Keratinocyte (primary cell): ENCODE measurements around the gene TAF6. TPM values are rescaled to one million over a fixed set of nuclear protein-coding genes. Genes with fewer than 3 reads are reported as not detected.
"Not testable (repeated sequence)": the region's sequence is repeated elsewhere in the genome, so short reads cannot be mapped to it uniquely, and the experiment has no call there.

ENCODE experiments used
- DNase-seq: peaks from one replicate; pipeline ENCODE4 v3.0.0-alpha.2; 2011; ENCODE audit warnings: low read depth, missing footprints, low spot score
- FAIRE-seq: peaks from 2 replicates; lab custom pipeline; 2011; peaks lifted over from hg19 to GRCh38; lab: Jason Lieb, UNC
- H2AFZ ChIP-seq: 2 replicates; pipeline ENCODE4 v1.6.0; 2012; ENCODE audit warnings: low read length, control low read depth, inconsistent platforms; ENCODE audit not compliant: control insufficient read depth
- H3K27ac ChIP-seq: 2 replicates; pipeline ENCODE4 v1.5.1; 2011; ENCODE audit warnings: low read length; ENCODE audit not compliant: control insufficient read depth, insufficient read depth
- H3K27me3 ChIP-seq: 3 replicates; pipeline ENCODE4 v1.6.0; 2011; ENCODE audit warnings: low read length; ENCODE audit not compliant: control insufficient read depth, insufficient read depth; ENCODE audit errors: extremely low read depth
- H3K36me3 ChIP-seq, 2 experiments: 2 replicates in 1 of 2; 3 replicates in 1 of 2; pipeline ENCODE4 v1.5.1; 2011; ENCODE audit warnings: low read length in 2 of 2, mild to moderate bottlenecking in 1 of 2; ENCODE audit not compliant: control insufficient read depth in 2 of 2, insufficient read depth in 2 of 2; ENCODE audit errors: extremely low read depth in 1 of 2
- H3K4me1 ChIP-seq: 3 replicates; pipeline ENCODE4 v1.5.1; 2011; ENCODE audit warnings: low read length; ENCODE audit not compliant: control insufficient read depth, insufficient read depth; ENCODE audit errors: extremely low read depth
- H3K4me2 ChIP-seq: 3 replicates; pipeline ENCODE4 v1.6.0; 2011; ENCODE audit warnings: low read depth, low read length; ENCODE audit not compliant: control insufficient read depth, insufficient read depth; ENCODE audit errors: extremely low read depth
- H3K4me3 ChIP-seq, 3 experiments: fragments of 200-600 bp in 1 of 3; sonication (generic) in 1 of 3; 2 replicates in 2 of 3; 3 replicates in 1 of 3; pipeline ENCODE4 v1.5.1; 2011 to 2016; ENCODE audit warnings: low read length in 3 of 3, mild to moderate bottlenecking in 3 of 3, control low read depth in 2 of 3, inconsistent platforms in 1 of 3, low read depth in 1 of 3, mixed read lengths in 1 of 3, mixed run types in 1 of 3, moderate library complexity in 1 of 3; ENCODE audit not compliant: control insufficient read depth in 2 of 3, insufficient read depth in 2 of 3; ENCODE audit errors: extremely low read depth in 1 of 3
- H3K79me2 ChIP-seq: 2 replicates; pipeline ENCODE4 v1.6.0; 2012; ENCODE audit warnings: low read length; ENCODE audit not compliant: control insufficient read depth, insufficient read depth
- H3K9ac ChIP-seq: 3 replicates; pipeline ENCODE4 v1.6.0; 2011; ENCODE audit warnings: low read length; ENCODE audit not compliant: control insufficient read depth, insufficient read depth; ENCODE audit errors: extremely low read depth
- H3K9me1 ChIP-seq: 3 replicates; pipeline ENCODE4 v1.6.0; 2011; ENCODE audit warnings: low read length; ENCODE audit not compliant: control insufficient read depth, insufficient read depth; ENCODE audit errors: extremely low read depth
- H3K9me3 ChIP-seq: 2 replicates; pipeline ENCODE4 v1.5.1; 2012; ENCODE audit warnings: low read depth, low read length; ENCODE audit not compliant: control insufficient read depth
- H4K20me1 ChIP-seq: 3 replicates; pipeline ENCODE4 v1.6.0; 2011; ENCODE audit warnings: low read length; ENCODE audit not compliant: control insufficient read depth, insufficient read depth; ENCODE audit errors: extremely low read depth
- CTCF ChIP-seq, 3 experiments: IDR thresholded peaks in 1 of 3; conservative IDR thresholded peaks in 1 of 3; optimal IDR thresholded peaks in 1 of 3; 2 replicates in 2 of 3; 3 replicates in 1 of 3; pipeline versions ENCODE3 to v1.5.1; 2011; ENCODE audit warnings: low read length in 3 of 3, mild to moderate bottlenecking in 3 of 3, moderate library complexity in 2 of 3, control low read depth in 1 of 3, inconsistent platforms in 1 of 3; ENCODE audit not compliant: insufficient read depth in 2 of 3; ENCODE audit errors: extremely low read depth in 1 of 3
- EZH2 ChIP-seq: IDR thresholded peaks from one replicate; pipeline ENCODE4 v1.6.1; 2012; ENCODE audit warnings: inconsistent platforms, mild to moderate bottlenecking, low read length, moderate library complexity
- dilution Hi-C: fragments of 300-500 bp; cut with MboI; formaldehyde crosslinking; loops from one replicate; pipeline ENCODE4 v1.7.0; 2020; ENCODE audit warnings: low sequenced_read_pairs; ENCODE audit not compliant: extremely low pct_ligation_motif_present
- polyA plus RNA-seq, 5 experiments: library from polyadenylated mRNA; depleted of rRNA in 3 of 5; stranded (reverse) in 3 of 5; stranded (forward) in 1 of 5; unstranded in 1 of 5; fragments of >200 nt; gene quantifications; 1 replicate in 1 of 5; 2 replicates in 3 of 5; 3 replicates in 1 of 5; pipeline versions ENCODE4 v1.2.1 to v1.2.3, GENCODE V29; 2011 to 2012; ENCODE audit warnings: missing spikeins in 2 of 5, low read depth in 1 of 5, low replicate concordance in 1 of 5

TAF6 gene
- polyA plus RNA-seq, 1 donor (not counting 4 experiments of a cell fraction or from before 2014, with no cell fraction given), result 7.6 TPM

GRCh38 chr7:100132126-100132525 is 13.0 kb upstream of the TAF6 start:
- Histone ChIP-seq H3K4me1 (peaks cover 10% of the 10 kb centered on the region), H4K20me1 (no peaks in the 10 kb centered on the region), H3K79me2 (no peaks in the 10 kb centered on the region), H3K4me2 (no peak overlapping the region), H2AFZ (no peak overlapping the region), H3K36me3 (no peaks in the 10 kb centered on the region), H3K27me3 (no peaks in the 10 kb centered on the region), H3K9me1 (no peaks in the 10 kb centered on the region), H3K4me3 (no peak overlapping the region), H3K9me3 (no peaks in the 10 kb centered on the region), H3K27ac (no peak overlapping the region), H3K9ac (no peak overlapping the region)
- no peak for DNase-seq
- no peak for FAIRE-seq
- no peak for TF ChIP-seq CTCF (optimal IDR thresholded peaks at IDR 0.05 in 1 of 3, IDR thresholded peaks at IDR 0.05 in 1 of 3, conservative IDR thresholded peaks at IDR 0.05 in 1 of 3; ENCODE audit: extremely low read depth in 1 of 3, insufficient read depth in 2 of 3, low read length in 3 of 3)
- TF ChIP-seq EZH2, result no peak
- dilution Hi-C loops, result no loop called here

- Histone ChIP-seq H3K27me3 (no peaks in the 10 kb centered on the region), H3K4me2 (peak overlapping the region; percentile 77), H3K4me1 (peaks cover 10% of the 10 kb centered on the region), H3K9me3 (no peaks in the 10 kb centered on the region), H3K36me3 (no peaks in the 10 kb centered on the region), H3K9ac (peak overlapping the region; percentile 61), H3K27ac (no peak overlapping the region), H3K79me2 (no peaks in the 10 kb centered on the region), H3K4me3 (peak overlapping the region in 2 of 3 experiments; percentile 40 to 42), H4K20me1 (no peaks in the 10 kb centered on the region), H2AFZ (peak overlapping the region; percentile 75), H3K9me1 (no peaks in the 10 kb centered on the region)
- TF ChIP-seq EZH2, result no peak
- TF ChIP-seq CTCF (optimal IDR thresholded peaks at IDR 0.05 in 1 of 3, IDR thresholded peaks at IDR 0.05 in 1 of 3, conservative IDR thresholded peaks at IDR 0.05 in 1 of 3; ENCODE audit: extremely low read depth in 1 of 3, insufficient read depth in 2 of 3, low read length in 3 of 3), result peak; percentile 60 to 91 (median 79)
- dilution Hi-C loops, result no loop called here
- FAIRE-seq, result no peak
- no peak for DNase-seq
These were observed 11.7 kb upstream of the TAF6 start for GRCh38 chr7:100130608-100131453.

GRCh38 chr7:100130220-100130607 is 11.1 kb upstream of the TAF6 start:
- H3K27me3 ChIP-seq, H3K79me2 ChIP-seq, H3K4me1 ChIP-seq, dilution Hi-C loops, H3K4me3 ChIP-seq, H3K9me1 ChIP-seq, FAIRE-seq, DNase-seq, H3K36me3 ChIP-seq, H3K9me3 ChIP-seq, H4K20me1 ChIP-seq, H3K9ac ChIP-seq, H3K27ac ChIP-seq, H2AFZ ChIP-seq, H3K4me2 ChIP-seq: not testable (repeated sequence)
